Fibroblast of peridontal ligament (primary cell): Measurements from ENCODE around the gene RAB40C.

Experiments
- DNase-seq: peaks from one replicate; pipeline ENCODE4 v3.0.0-alpha.2; 2010; ENCODE audit errors: extremely low read depth

Gene RAB40C

DNA sequence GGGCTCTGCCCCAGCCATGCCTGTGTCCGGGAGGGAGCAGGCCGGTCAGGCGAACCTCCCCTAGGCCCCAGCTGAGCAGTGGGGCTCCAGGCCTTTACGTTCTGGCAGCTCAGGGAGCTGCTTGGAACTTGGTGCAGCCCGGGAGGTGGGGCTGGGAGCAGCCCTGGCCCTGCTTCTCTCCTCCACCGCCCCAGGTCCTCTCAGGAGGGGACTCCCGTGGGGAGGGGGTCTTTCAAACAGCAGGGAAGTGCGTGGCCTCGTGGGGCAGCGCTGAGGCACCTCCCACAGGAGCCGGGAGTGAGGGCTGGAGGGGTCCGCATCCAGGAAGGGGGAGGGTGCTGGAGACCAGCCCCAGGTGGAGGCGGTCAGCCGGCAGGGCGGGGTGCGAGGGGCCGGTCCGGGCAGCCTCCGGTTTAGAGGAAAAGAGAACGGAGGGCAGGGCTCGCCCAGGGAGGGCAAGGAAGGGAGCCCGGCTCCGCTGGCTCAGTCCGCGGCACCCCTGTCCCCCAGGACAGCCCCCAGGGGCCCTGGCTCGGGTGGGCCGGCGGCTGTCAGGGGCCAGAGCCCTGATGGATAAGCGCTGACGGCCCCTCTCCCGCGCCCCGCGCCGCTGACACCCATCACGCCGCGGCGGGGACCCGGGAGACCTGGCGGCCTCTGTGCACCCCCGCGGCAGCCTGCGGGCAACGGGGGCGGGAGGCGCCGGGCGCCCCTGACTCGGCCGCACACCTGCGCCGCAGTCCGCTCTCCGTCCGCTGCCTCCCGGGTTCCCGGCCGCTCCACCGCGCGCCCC is 30.3 kb upstream of the RAB40C start:
- no peak for DNase-seq

GRCh38 chr16:560204-560700 is 29.6 kb upstream of the RAB40C start, which contains the start of gene PRR35:
Gene PRR35 (plus strand): TSS chr16:560394. CDS start chr16:563295, 2,901 bp downstream.
- DNase-seq, result no peak

DNA sequence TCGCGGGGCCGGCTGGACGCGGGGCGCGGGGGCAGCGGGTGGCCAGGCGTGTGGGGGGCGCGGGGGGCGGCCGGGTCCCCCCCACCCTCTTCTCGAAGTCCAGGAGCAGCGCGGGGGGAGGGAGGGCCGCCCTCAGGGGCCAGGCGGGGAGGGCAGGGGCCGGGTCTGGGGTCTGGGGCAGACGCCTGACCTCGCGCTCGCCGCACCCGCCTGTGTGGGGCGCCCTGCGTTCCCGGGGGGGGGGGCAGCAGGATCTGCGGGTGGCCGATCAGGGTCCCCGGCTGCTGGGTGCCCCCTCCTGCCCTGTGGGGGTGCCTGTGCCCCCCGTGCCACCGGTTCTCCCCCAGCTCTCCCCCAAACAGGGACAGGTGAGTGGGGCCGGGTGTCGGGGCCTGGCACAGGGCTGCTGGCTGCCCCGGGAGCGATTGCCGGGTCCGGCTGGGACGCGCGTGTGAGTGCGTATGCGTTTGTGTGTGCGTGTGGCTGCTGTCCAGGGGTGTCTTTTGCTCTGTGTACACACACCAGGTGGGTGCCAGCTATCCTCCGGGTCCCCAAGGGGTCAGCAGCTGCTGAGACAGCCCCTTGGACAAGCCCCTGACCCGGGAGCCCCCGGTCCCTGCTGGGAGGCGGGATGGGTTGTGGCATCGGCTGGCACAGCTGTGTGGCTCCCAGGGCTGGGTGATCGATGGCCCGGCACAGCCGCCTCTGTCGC is 29.0 kb upstream of the RAB40C start:
- no peak for DNase-seq

DNA sequence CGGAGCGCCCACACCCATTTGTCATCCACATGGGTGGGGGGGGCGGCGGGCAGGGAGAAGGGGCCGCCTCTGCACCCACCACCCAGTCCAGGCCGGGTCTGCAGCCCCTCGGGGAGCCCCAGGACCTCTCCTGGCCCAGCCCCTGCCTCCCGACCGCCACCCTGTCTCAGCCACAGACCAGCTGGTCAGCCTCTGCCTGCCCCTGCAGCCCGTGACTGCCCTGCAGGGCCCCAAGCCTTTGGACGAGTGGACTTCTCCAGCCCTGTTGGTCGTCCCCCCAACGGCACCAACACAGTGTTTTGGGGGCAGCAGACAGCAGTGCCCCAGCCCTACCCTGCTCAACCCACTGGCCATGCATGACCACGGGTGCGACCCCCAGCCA is 28.5 kb upstream of the RAB40C start:
- no peak for DNase-seq

- DNase-seq, result no peak
Measured at GRCh38 chr16:561957-562938, 27.6 kb upstream of the RAB40C start.

DNA sequence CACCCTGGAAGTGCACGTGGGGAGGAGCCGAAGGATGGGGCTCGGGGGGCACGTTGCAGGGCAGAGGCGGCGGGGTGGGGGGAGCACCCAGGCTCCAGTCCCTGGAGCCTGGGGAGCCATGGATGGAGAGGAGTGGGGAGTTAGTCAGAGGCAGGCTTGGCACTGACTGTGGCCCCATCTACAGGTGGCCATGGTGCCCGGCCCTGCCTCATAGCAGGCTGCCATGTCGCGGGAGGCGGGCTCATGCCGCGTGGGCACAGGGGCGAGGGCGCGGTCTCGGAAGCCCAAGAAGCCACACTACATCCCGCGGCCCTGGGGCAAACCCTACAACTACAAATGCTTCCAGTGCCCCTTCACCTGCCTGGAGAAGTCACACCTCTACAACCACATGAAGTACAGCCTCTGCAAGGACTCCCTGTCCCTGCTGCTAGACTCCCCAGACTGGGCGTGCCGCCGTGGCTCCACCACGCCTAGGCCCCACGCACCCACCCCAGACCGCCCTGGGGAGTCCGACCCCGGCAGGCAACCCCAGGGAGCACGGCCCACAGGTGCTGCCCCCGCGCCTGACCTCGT is 26.7 kb upstream of the RAB40C start:
- DNase-seq, result no peak

GRCh38 chr16:564690-565418 is 25.0 kb upstream of the RAB40C start:
- no peak for DNase-seq

GRCh38 chr16:565419-566330 is 24.2 kb upstream of the RAB40C start:
- DNase-seq, result no peak

- DNase-seq, result peak; percentile 45
Measured at GRCh38 chr16:566475-567372, 23.1 kb upstream of the RAB40C start, which contains the start of gene NHLRC4. Gene NHLRC4 (plus strand): TSS chr16:567005. CDS start chr16:568048, 1,043 bp downstream.

GRCh38 chr16:567373-568256 is 22.3 kb upstream of the RAB40C start:
- DNase-seq, result no peak

DNA sequence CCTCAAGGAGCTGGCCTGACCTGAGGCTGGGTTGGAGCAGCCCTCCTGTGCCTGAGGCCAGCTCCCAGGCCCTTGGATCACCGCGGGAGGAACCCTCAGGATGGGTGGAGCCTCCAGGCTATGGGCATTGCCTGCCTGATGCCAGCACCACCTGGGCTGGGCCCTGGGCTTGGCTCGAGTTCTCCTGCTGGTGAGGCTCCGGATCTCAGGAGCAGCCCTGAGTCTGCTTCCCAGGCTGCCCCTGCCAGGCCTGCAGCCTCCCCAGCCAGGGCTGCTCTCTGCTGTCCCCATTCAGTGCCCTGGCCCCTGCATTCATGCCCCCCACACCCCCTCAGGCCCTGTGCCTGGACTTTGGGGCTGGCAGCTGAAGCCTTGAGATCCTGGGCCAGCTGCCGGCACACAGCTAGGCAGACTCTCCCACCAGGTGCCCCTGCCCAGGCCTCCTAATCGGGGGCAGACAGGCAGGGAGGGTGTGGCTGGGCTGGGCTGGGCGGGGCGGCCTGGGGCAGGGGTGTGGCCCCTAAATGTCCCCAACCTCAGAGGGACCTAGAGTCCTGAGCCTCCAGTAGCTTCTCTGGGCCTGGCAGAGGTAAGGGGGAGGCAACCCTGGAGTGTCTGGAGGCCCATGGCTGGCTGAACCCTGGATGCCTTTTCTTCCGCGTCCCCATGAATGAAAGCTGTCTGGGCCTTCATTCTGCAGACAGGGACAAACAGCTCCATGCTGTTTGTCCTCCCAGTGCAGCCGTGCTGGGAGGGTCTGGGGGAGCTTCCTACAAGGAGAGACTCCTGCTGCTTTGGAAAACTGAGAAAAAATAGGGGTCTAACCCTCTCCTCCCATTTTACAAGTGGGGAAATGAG is 21.2 kb upstream of the RAB40C start:
- no peak for DNase-seq

DNA sequence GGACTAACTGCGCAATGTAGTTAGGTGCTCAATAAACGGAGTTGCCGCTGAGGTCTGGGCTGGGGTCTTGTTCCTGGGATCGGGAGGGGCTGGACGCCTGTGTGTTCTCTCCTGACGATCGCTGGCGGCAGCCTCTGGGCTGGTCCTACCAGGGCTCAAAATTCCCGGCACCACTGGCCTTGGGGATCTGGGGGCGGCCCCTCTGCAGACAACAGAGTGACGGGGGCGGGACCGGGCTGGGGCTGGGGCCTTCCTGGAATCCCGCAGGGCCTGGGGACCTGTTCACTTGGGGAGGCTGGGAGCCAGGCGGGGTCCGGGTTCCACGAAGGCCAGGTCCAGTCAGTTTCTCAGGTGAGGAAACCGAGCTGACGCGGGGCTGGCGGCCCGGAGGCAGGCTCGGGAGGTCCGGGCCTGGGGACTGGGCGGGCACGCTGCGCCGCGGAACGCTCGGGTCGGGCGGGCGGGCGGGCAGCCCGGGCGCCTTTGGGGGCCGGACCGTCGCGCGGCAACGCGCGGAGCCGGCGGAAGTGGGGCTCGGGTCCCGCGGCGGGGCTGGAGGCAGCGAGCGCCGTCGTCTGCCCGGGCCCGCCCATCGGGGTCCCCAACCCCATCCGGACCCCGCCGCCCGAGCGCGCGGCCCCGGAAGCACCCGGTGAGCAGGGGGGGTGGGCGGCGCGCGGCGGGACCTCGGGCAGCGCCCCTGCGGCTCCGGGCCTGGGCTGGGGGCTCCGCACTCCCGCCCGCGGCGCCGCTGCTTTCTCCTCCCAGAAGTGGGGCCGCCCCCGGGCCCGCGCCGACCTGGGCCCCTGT is 20.2 kb upstream of the RAB40C start, which contains the start of gene PIGQ:
Gene PIGQ (plus strand): TSS at position 524 of the 810 bp plus-strand sequence. CDS start 4,107 bp downstream, outside the sequence.
- DNase-seq, result peak; percentile 50

GRCh38 chr16:572865-573650 is 16.8 kb upstream of the RAB40C start:
- DNase-seq, result no peak

GRCh38 chr16:574021-574760 is 15.7 kb upstream of the RAB40C start:
- no peak for DNase-seq
